ENCODE data around the gene ELOVL5.

DNA sequence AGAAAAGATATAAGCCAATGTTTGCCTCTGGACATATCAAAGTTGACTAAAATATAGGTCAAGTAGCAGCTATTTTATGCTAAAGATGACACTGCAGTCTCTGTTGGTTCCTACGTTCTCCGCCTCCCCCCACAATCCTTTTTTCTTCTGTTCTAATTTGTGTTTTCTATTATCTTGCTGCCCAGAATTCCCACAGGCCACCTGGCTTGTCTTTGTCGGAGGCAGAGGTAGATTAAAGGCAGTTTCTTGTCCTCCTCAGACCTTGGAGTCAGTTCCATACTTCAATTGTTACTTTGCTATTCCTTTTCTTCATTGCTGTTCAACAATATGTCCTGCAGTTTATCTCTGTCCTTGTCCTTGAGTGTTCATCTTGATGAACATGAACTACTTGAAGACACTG is 3.6 kb upstream of the ELOVL5 start:
- TF ChIP-seq, protein P1, sequence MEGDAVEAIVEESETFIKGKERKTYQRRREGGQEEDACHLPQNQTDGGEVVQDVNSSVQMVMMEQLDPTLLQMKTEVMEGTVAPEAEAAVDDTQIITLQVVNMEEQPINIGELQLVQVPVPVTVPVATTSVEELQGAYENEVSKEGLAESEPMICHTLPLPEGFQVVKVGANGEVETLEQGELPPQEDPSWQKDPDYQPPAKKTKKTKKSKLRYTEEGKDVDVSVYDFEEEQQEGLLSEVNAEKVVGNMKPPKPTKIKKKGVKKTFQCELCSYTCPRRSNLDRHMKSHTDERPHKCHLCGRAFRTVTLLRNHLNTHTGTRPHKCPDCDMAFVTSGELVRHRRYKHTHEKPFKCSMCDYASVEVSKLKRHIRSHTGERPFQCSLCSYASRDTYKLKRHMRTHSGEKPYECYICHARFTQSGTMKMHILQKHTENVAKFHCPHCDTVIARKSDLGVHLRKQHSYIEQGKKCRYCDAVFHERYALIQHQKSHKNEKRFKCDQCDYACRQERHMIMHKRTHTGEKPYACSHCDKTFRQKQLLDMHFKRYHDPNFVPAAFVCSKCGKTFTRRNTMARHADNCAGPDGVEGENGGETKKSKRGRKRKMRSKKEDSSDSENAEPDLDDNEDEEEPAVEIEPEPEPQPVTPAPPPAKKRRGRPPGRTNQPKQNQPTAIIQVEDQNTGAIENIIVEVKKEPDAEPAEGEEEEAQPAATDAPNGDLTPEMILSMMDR (IDR thresholded peaks at IDR 0.05; ENCODE audit: insufficient read depth, low read length) = no peak
- TF ChIP-seq, protein P2, sequence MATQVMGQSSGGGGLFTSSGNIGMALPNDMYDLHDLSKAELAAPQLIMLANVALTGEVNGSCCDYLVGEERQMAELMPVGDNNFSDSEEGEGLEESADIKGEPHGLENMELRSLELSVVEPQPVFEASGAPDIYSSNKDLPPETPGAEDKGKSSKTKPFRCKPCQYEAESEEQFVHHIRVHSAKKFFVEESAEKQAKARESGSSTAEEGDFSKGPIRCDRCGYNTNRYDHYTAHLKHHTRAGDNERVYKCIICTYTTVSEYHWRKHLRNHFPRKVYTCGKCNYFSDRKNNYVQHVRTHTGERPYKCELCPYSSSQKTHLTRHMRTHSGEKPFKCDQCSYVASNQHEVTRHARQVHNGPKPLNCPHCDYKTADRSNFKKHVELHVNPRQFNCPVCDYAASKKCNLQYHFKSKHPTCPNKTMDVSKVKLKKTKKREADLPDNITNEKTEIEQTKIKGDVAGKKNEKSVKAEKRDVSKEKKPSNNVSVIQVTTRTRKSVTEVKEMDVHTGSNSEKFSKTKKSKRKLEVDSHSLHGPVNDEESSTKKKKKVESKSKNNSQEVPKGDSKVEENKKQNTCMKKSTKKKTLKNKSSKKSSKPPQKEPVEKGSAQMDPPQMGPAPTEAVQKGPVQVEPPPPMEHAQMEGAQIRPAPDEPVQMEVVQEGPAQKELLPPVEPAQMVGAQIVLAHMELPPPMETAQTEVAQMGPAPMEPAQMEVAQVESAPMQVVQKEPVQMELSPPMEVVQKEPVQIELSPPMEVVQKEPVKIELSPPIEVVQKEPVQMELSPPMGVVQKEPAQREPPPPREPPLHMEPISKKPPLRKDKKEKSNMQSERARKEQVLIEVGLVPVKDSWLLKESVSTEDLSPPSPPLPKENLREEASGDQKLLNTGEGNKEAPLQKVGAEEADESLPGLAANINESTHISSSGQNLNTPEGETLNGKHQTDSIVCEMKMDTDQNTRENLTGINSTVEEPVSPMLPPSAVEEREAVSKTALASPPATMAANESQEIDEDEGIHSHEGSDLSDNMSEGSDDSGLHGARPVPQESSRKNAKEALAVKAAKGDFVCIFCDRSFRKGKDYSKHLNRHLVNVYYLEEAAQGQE (IDR thresholded peaks at IDR 0.05; ENCODE audit: insufficient replicate concordance, low read depth) = no peak
- TF ChIP-seq POLR2AphosphoS5 (IDR thresholded peaks at IDR 0.05; ENCODE audit: low read depth) (no peak), GABPA (IDR thresholded peaks at IDR 0.05; ENCODE audit: low read depth) (no peak), SPI1 (IDR thresholded peaks at IDR 0.05; ENCODE audit: borderline replicate concordance, low read depth) (no peak)
